ENCODE measurements around the gene SLIT3.

Gene SLIT3

GRCh38 chr5:168979135-168979534 lies 321.8 kb downstream of the SLIT3 start:
- DNase-seq, result no peak

GRCh38 chr5:168978500-168978899 lies 322.4 kb downstream of the SLIT3 start:
- no peak for DNase-seq

- DNase-seq, result no peak
Measured at GRCh38 chr5:168978015-168978414, 322.9 kb downstream of the SLIT3 start.

GRCh38 chr5:168976311-168976970 lies 324.5 kb downstream of the SLIT3 start:
- peak; percentile 34 for DNase-seq

GRCh38 chr5:168975331-168975730 lies 325.6 kb downstream of the SLIT3 start:
- DNase-seq, result no peak

GRCh38 chr5:168974082-168974481 lies 326.9 kb downstream of the SLIT3 start:
- no peak for DNase-seq

GRCh38 chr5:168972731-168973130 lies 328.2 kb downstream of the SLIT3 start:
- no peak for DNase-seq

GRCh38 chr5:168971100-168971499 lies 329.8 kb downstream of the SLIT3 start:
- no peak for DNase-seq

GRCh38 chr5:168969326-168969886 lies 331.5 kb downstream of the SLIT3 start:
- no peak for DNase-seq

GRCh38 chr5:168967882-168968620 lies 332.9 kb downstream of the SLIT3 start:
- DNase-seq, result no peak

- no peak for DNase-seq
Measured at GRCh38 chr5:168965638-168966037, 335.3 kb downstream of the SLIT3 start.

GRCh38 chr5:168964182-168964581 lies 336.8 kb downstream of the SLIT3 start:
- DNase-seq, result no peak

- DNase-seq, result no peak
Measured at GRCh38 chr5:168962306-168962705, 338.6 kb downstream of the SLIT3 start.

GRCh38 chr5:168961681-168962080 lies 339.3 kb downstream of the SLIT3 start:
- DNase-seq, result no peak

GRCh38 chr5:168960497-168960896 lies 340.4 kb downstream of the SLIT3 start:
- DNase-seq, result no peak

- DNase-seq, result no peak
Measured at GRCh38 chr5:168953351-168953750, 347.6 kb downstream of the SLIT3 start.

- DNase-seq, result no peak
Measured at GRCh38 chr5:168952196-168952595, 348.7 kb downstream of the SLIT3 start.

- DNase-seq, result no peak
Measured at GRCh38 chr5:168951769-168952168, 349.2 kb downstream of the SLIT3 start.

- DNase-seq, result no peak
Measured at GRCh38 chr5:168951356-168951755, 349.6 kb downstream of the SLIT3 start.

GRCh38 chr5:168950241-168950951 lies 350.5 kb downstream of the SLIT3 start:
- DNase-seq, result no peak

- no peak for DNase-seq
Measured at GRCh38 chr5:168948746-168949145, 352.2 kb downstream of the SLIT3 start.

GRCh38 chr5:168947212-168947868 lies 353.6 kb downstream of the SLIT3 start:
- peak; percentile 83 for DNase-seq

GRCh38 chr5:168946363-168946762 lies 354.6 kb downstream of the SLIT3 start:
- peak; percentile 75 for DNase-seq
